Vagina (tissue), 2 donors: ENCODE results near the gene NDUFB8. TPM values are rescaled to one million over a fixed set of nuclear protein-coding genes. Genes with fewer than 3 reads are reported as not detected.

Experiments
- DNase-seq, 2 donors: peaks; one replicate each; pipeline ENCODE4 v3.0.0-alpha.2; 2017; ENCODE audit errors: extremely low spot score in 2 of 2
- H3K27ac ChIP-seq: fragments of 200-600 bp; sonication (generic); one replicate; pipeline ENCODE4 v1.5.1; 2019
- H3K27me3 ChIP-seq: fragments of 200-600 bp; sonication (generic); one replicate; pipeline ENCODE4 v1.5.1; 2019
- H3K36me3 ChIP-seq, 2 donors: fragments of 200-600 bp; sonication (generic); one replicate each; pipeline ENCODE4 v1.5.1; 2017 to 2019
- H3K4me1 ChIP-seq: fragments of 200-600 bp; sonication (generic); one replicate; pipeline ENCODE4 v1.5.1; 2019
- H3K4me3 ChIP-seq, 2 donors: fragments of 200-600 bp; sonication (generic); 1 replicate in 1 of 2; 2 replicates in 1 of 2; pipeline ENCODE4 v1.5.1; 2016 to 2019
- H3K9me3 ChIP-seq: fragments of 200-600 bp; sonication (generic); one replicate; pipeline ENCODE4 v1.5.1; 2019
- POLR2A ChIP-seq, 2 donors: fragments of 450-650 bp; IDR thresholded peaks; one replicate each; pipeline ENCODE4 v1.6.1; 2017; ENCODE audit warnings: antibody characterized with exemption in 2 of 2, mild to moderate bottlenecking in 2 of 2, moderate library complexity in 2 of 2
- POLR2AphosphoS5 ChIP-seq, 2 donors: sonication (generic); formaldehyde crosslinking; IDR thresholded peaks; one replicate each; pipeline ENCODE4 v1.9.0; 2017; ENCODE audit warnings: antibody characterized with exemption in 2 of 2, mild to moderate bottlenecking in 2 of 2, low read depth in 1 of 2; ENCODE audit not compliant: insufficient read depth in 1 of 2
- intact Hi-C: fragments of 100-400 bp; cut with DNase I; formaldehyde crosslinking; loops from one replicate; pipeline ENCODE4 v1.15.1; 2023
- total RNA-seq: library from RNA; depleted of rRNA; stranded (reverse); fragments of >200 nt; gene quantifications from one replicate; pipeline ENCODE4 v1.2.3, GENCODE V29; 2016
- TF ChIP-seq, protein P1 (sequence below), 3 experiments: fragments of 450-650 bp in 2 of 3; fragments of 200-600 bp in 1 of 3; sonication (generic) in 1 of 3; IDR thresholded peaks; one replicate each; pipeline ENCODE4 v1.5.1; 2017 to 2019; ENCODE audit warnings: antibody characterized with exemption in 3 of 3, mild to moderate bottlenecking in 2 of 3, moderate library complexity in 2 of 3

Gene NDUFB8
- total RNA-seq, 1 donor from 2014 or later, result 143 TPM

GRCh38 chr10:100554902-100555301 is 25.2 kb upstream of the NDUFB8 start:
- Histone ChIP-seq H3K4me3 (no peak overlapping the region), H3K4me1 (no peaks in the 10 kb centered on the region), H3K27ac (no peak overlapping the region), H3K27me3 (no peaks in the 10 kb centered on the region), H3K9me3 (no peaks in the 10 kb centered on the region), H3K36me3 (peaks cover 0 to 1% of the 10 kb centered on the region in 2 donors)
- TF ChIP-seq POLR2A (IDR thresholded peaks at IDR 0.05) (no peak), POLR2AphosphoS5 (IDR thresholded peaks at IDR 0.05; ENCODE audit: insufficient read depth in 1 of 2, low read depth in 1 of 2) (no peak)
- TF ChIP-seq, protein P1, sequence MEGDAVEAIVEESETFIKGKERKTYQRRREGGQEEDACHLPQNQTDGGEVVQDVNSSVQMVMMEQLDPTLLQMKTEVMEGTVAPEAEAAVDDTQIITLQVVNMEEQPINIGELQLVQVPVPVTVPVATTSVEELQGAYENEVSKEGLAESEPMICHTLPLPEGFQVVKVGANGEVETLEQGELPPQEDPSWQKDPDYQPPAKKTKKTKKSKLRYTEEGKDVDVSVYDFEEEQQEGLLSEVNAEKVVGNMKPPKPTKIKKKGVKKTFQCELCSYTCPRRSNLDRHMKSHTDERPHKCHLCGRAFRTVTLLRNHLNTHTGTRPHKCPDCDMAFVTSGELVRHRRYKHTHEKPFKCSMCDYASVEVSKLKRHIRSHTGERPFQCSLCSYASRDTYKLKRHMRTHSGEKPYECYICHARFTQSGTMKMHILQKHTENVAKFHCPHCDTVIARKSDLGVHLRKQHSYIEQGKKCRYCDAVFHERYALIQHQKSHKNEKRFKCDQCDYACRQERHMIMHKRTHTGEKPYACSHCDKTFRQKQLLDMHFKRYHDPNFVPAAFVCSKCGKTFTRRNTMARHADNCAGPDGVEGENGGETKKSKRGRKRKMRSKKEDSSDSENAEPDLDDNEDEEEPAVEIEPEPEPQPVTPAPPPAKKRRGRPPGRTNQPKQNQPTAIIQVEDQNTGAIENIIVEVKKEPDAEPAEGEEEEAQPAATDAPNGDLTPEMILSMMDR (IDR thresholded peaks at IDR 0.05), result no peak
- no peak for DNase-seq
- intact Hi-C loops, result no loop called here

GRCh38 chr10:100553929-100554328 is 24.3 kb upstream of the NDUFB8 start:
- Histone ChIP-seq H3K36me3 (peaks cover 0 to 11% of the 10 kb centered on the region in 2 donors), H3K4me3 (no peak overlapping the region), H3K27ac (no peak overlapping the region), H3K9me3 (no peaks in the 10 kb centered on the region), H3K4me1 (no peaks in the 10 kb centered on the region), H3K27me3 (no peaks in the 10 kb centered on the region)
- TF ChIP-seq, protein P1 (IDR thresholded peaks at IDR 0.05), result no peak
- TF ChIP-seq POLR2A (IDR thresholded peaks at IDR 0.05) (no peak), POLR2AphosphoS5 (IDR thresholded peaks at IDR 0.05; ENCODE audit: insufficient read depth in 1 of 2, low read depth in 1 of 2) (no peak)
- intact Hi-C loops, result no loop called here
- no peak for DNase-seq

DNA sequence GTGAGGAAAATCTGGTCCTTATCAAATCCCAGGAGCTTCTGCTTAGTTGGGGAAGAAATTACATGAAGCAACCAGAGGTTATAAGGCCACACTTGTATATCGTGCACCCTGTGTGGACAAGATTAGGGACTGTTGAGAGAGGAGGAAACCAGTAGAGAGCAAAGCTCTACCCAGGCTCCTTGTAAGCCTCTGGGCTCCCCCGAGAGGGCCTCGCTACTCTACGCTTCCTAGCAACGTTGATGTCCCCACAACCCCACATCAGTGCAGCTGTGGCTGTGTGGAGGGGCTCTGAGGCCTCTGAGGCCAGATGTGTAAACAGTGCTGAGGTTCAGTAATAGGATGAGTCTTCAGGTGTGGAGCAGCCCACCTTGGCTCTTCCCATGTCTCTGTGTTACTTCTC is 22.1 kb upstream of the NDUFB8 start:
- Histone ChIP-seq H3K9me3 (no peaks in the 10 kb centered on the region), H3K4me3 (no peak overlapping the region), H3K27me3 (no peaks in the 10 kb centered on the region), H3K27ac (no peak overlapping the region), H3K36me3 (peaks cover 0 to 31% of the 10 kb centered on the region in 2 donors), H3K4me1 (no peaks in the 10 kb centered on the region)
- TF ChIP-seq POLR2AphosphoS5 (IDR thresholded peaks at IDR 0.05; ENCODE audit: insufficient read depth in 1 of 2, low read depth in 1 of 2), result no peak
- TF ChIP-seq, protein P1 (IDR thresholded peaks at IDR 0.05), result no peak
- TF ChIP-seq POLR2A (IDR thresholded peaks at IDR 0.05), result no peak
- intact Hi-C loops, result loop anchor here (1.0 kb wide), 1 partner anchor 14 kb away; no protein-coding TSS in a partner anchor
- no peak for DNase-seq

- no peak overlapping the region for H3K27ac ChIP-seq
- H3K4me3 ChIP-seq, result no peak overlapping the region
- no peaks in the 10 kb centered on the region for H3K27me3 ChIP-seq
- H3K4me1 ChIP-seq, result no peaks in the 10 kb centered on the region
- no peaks in the 10 kb centered on the region for H3K9me3 ChIP-seq
- peaks cover 0 to 36% of the 10 kb centered on the region in 2 donors for H3K36me3 ChIP-seq
- DNase-seq, result no peak
- TF ChIP-seq, protein P1 (IDR thresholded peaks at IDR 0.05), result no peak
- TF ChIP-seq POLR2A (IDR thresholded peaks at IDR 0.05) (no peak), POLR2AphosphoS5 (IDR thresholded peaks at IDR 0.05; ENCODE audit: insufficient read depth in 1 of 2, low read depth in 1 of 2) (no peak)
- intact Hi-C loops, result loop anchor here (1.0 kb wide), 1 partner anchor 14 kb away; no protein-coding TSS in a partner anchor
Measured at GRCh38 chr10:100551196-100551595, 21.5 kb upstream of the NDUFB8 start.

GRCh38 chr10:100544950-100545349 is 15.3 kb upstream of the NDUFB8 start:
- Histone ChIP-seq H3K27me3 (no peaks in the 10 kb centered on the region), H3K4me1 (no peaks in the 10 kb centered on the region), H3K9me3 (no peaks in the 10 kb centered on the region), H3K36me3 (peaks cover 0 to 85% of the 10 kb centered on the region in 2 donors), H3K27ac (no peak overlapping the region), H3K4me3 (no peak overlapping the region)
- TF ChIP-seq, protein P1 (IDR thresholded peaks at IDR 0.05), result no peak
- TF ChIP-seq POLR2A (IDR thresholded peaks at IDR 0.05) (no peak), POLR2AphosphoS5 (IDR thresholded peaks at IDR 0.05; ENCODE audit: insufficient read depth in 1 of 2, low read depth in 1 of 2) (no peak)
- DNase-seq, result no peak
- intact Hi-C loops, result no loop called here
